Adrenal gland (tissue), 12 donors: Measurements from ENCODE around the gene ARHGAP40. TPM values are rescaled to one million over a fixed set of nuclear protein-coding genes. Genes with fewer than 3 reads are reported as not detected.

Source experiments
- DNase-seq, 7 donors: peaks; one replicate each; pipeline ENCODE4 v3.0.0-alpha.2; 2019 to 2020
- H3K27ac ChIP-seq, 5 donors: fragments of 200-600 bp; sonication (generic) in 4 of 5; 1 replicate in 3 of 5; 2 replicates in 2 of 5; pipeline versions ENCODE4 v1.5.1 to v1.8.0; 2016 to 2020; ENCODE audit warnings: mild to moderate bottlenecking in 1 of 5
- H3K27me3 ChIP-seq: fragments of 200-600 bp; 2 replicates; pipeline ENCODE4 v1.8.0; 2021
- H3K36me3 ChIP-seq, 2 donors: fragments of 200-600 bp; replicated peaks in 1 of 2; 1 replicate in 1 of 2; 2 replicates in 1 of 2; pipeline versions ENCODE4 v1.5.1 to v1.8.0; 2018 to 2022
- H3K4me1 ChIP-seq, 2 donors: fragments of 200-600 bp; replicated peaks in 1 of 2; 1 replicate in 1 of 2; 2 replicates in 1 of 2; pipeline versions ENCODE4 v1.5.1 to v1.8.0; 2018 to 2021
- H3K4me3 ChIP-seq, 4 donors: fragments of 200-600 bp; sonication (generic) in 3 of 4; one replicate each; pipeline ENCODE4 v1.5.1; 2016 to 2018
- H3K9me3 ChIP-seq, 3 donors: fragments of 200-600 bp; sonication (generic) in 1 of 3; replicated peaks in 1 of 3; 1 replicate in 2 of 3; 2 replicates in 1 of 3; pipeline versions ENCODE4 v1.5.1 to v1.8.0; 2016 to 2021
- POLR2A ChIP-seq, 2 donors: fragments of 450-650 bp; IDR thresholded peaks; one replicate each; pipeline ENCODE4 v1.6.1; 2017; ENCODE audit warnings: antibody characterized with exemption in 2 of 2, mild to moderate bottlenecking in 2 of 2, moderate library complexity in 1 of 2
- WGBS, 4 donors: extraction: QIAGEN DNeasy Blood & Tissue Kit in 2 of 4; methylation state at CpG; one replicate each; pipeline versions ENCODE4 v1.1.5 to v1.1.7; 2013 to 2017; 5-methylcytosine and 5-hydroxymethylcytosine counted together
- intact Hi-C, 2 donors: fragments of 100-400 bp; cut with DNase I; formaldehyde crosslinking; loops; one replicate each; pipeline versions ENCODE4 v1.14.1 to v1.15.0; 2022 to 2023
- polyA plus RNA-seq, 3 donors: library from polyadenylated mRNA; stranded (reverse); fragments of 200-250 nt in 2 of 3; fragments of 350-450 nt in 1 of 3; fragmentation: Illumina TruSeq in 1 of 3; extraction: RNeasy Lipid Tissue Mini Kit (QIAGEN cat#74804) in 1 of 3; gene quantifications; one replicate each; pipeline ENCODE4 v1.2.3, GENCODE V29; 2013 to 2014
- total RNA-seq, 9 donors: library from RNA; depleted of rRNA in 4 of 9; stranded (reverse); fragments of >200 nt in 4 of 9; fragments of 120-200 nt in 1 of 9; fragmentation: NEBNext Ultra II Directional in 1 of 9; extraction: Animal tissue kit (Norgen Biotek cat#: 25700) in 1 of 9; gene quantifications; one replicate each; pipeline versions ENCODE4 v1.1.0 to v1.2.4, GENCODE V29; 2013 to 2023
- TF ChIP-seq, protein P1 (sequence below), 6 experiments: fragments of 450-650 bp in 4 of 6; fragments of 200-600 bp in 2 of 6; sonication (generic) in 1 of 6; IDR thresholded peaks; 1 replicate in 5 of 6; 2 replicates in 1 of 6; pipeline versions ENCODE4 v1.5.1 to v1.8.0; 2016 to 2021; ENCODE audit warnings: antibody characterized with exemption in 6 of 6, mild to moderate bottlenecking in 2 of 6, moderate library complexity in 1 of 6
- donor health status: healthy with polysubstance abuse.
- donor health status: Bipolar disorder and iron deficiency.
- donor health status: DM: yes; HTN: yes; CAD: no.
- donor health status: DM: no; HTN: no; CAD: no.
- donor health status: DM: no; HTN: no; CAD: no.
- donor health status: DM: yes; HTN: yes; CAD: no.

Gene ARHGAP40
- total and polyA plus RNA-seq, 12 donors: 0.08 TPM; not detected in 11

DNA sequence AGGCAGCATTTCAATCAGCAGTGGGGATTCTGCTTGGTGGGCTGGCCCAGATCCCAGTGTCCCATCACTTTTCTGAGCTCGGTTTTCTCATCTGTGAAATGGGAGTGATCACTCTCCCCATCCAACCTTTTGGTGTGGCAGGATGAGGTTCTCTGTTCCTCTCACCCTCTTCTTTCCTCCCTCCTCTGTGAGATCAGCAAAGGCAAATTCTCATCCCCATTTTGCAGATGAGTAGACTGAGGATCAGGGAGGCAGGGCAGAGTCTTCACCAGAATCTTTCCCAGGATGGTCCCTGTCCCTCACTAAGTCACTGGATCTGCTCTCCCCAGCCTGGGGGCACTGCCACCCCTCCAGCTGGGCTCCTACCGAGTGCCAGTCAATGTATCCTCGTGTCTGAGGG, 62.1 kb downstream of the ARHGAP40 start:
- no peak overlapping the region for H3K4me3 ChIP-seq
- H3K9me3 ChIP-seq: no peaks in the 10 kb centered on the region
- intact Hi-C loops: no loop called here
- no peak overlapping the region for H3K27ac ChIP-seq
- 69 to 90% (median 77%) methylated on average over 3 of the region's 3 CpGs for WGBS, 4 donors
- no peaks in the 10 kb centered on the region for H3K27me3 ChIP-seq
- TF ChIP-seq POLR2A (IDR thresholded peaks at IDR 0.05): no peak
- TF ChIP-seq, protein P1, sequence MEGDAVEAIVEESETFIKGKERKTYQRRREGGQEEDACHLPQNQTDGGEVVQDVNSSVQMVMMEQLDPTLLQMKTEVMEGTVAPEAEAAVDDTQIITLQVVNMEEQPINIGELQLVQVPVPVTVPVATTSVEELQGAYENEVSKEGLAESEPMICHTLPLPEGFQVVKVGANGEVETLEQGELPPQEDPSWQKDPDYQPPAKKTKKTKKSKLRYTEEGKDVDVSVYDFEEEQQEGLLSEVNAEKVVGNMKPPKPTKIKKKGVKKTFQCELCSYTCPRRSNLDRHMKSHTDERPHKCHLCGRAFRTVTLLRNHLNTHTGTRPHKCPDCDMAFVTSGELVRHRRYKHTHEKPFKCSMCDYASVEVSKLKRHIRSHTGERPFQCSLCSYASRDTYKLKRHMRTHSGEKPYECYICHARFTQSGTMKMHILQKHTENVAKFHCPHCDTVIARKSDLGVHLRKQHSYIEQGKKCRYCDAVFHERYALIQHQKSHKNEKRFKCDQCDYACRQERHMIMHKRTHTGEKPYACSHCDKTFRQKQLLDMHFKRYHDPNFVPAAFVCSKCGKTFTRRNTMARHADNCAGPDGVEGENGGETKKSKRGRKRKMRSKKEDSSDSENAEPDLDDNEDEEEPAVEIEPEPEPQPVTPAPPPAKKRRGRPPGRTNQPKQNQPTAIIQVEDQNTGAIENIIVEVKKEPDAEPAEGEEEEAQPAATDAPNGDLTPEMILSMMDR (IDR thresholded peaks at IDR 0.05): no peak
- no peak for DNase-seq
- H3K4me1 ChIP-seq: peaks cover 6 to 11% of the 10 kb centered on the region in 2 donors
- no peaks in the 10 kb centered on the region for H3K36me3 ChIP-seq

GRCh38 chr20:38664284-38664683, 62.7 kb downstream of the ARHGAP40 start:
- Histone ChIP-seq H3K27me3 (no peaks in the 10 kb centered on the region), H3K9me3 (no peaks in the 10 kb centered on the region), H3K27ac (no peak overlapping the region), H3K4me3 (no peak overlapping the region), H3K36me3 (no peaks in the 10 kb centered on the region), H3K4me1 (peaks cover 6 to 11% of the 10 kb centered on the region in 2 donors)
- 70 to 78% (median 77%) methylated on average over 2 of the region's 2 CpGs for WGBS, 4 donors
- TF ChIP-seq, protein P1 (IDR thresholded peaks at IDR 0.05): no peak
- TF ChIP-seq POLR2A (IDR thresholded peaks at IDR 0.05): no peak
- no peak for DNase-seq
- intact Hi-C loops: no loop called here

GRCh38 chr20:38665094-38665493, 63.5 kb downstream of the ARHGAP40 start:
- Histone ChIP-seq H3K36me3 (no peaks in the 10 kb centered on the region), H3K9me3 (no peaks in the 10 kb centered on the region), H3K4me3 (no peak overlapping the region), H3K4me1 (peaks cover 6 to 11% of the 10 kb centered on the region in 2 donors), H3K27me3 (no peaks in the 10 kb centered on the region), H3K27ac (no peak overlapping the region)
- no peak for DNase-seq
- 61 to 80% (median 76%) methylated on average over 3 of the region's 3 CpGs for WGBS, 4 donors
- TF ChIP-seq POLR2A (IDR thresholded peaks at IDR 0.05): no peak
- intact Hi-C loops: no loop called here

DNA sequence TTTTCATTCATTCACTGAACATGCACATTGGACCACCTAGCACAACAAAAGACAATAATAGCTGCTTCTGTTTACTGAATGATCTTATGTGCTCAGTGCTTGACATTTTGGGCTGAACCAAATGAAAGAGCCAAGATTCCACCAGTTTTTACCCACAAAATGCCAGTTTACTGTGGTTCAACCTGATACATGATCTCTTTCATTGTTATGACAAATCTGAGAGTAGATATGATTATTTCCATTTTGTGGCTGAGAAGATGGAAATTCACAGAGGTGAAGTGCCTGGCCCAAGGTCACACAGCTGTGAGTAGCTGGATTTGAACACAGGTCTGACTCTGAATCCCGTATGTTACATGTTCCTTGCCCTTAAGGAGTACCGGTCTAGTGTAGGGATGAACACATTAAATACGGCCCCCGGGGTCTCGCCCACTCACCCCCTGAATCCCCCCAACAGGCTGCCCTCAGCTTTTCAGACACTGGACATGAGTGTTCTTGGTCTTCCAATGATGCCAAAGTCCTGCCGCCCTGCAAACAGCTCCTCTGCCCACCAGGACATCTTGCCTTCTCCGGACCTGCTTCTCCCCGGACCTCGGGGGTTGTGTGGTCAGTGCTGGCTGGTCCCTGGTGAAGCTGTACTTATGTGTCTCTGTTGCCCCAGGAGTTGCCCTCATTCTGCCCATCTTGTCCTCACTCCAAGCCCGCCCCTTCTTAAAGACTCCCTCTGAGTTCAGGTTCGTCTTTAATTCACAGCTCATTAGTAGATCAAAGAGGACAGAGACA, 64.1 kb downstream of the ARHGAP40 start:
- TF ChIP-seq, protein P1 (IDR thresholded peaks at IDR 0.05): no peak
- no peak for TF ChIP-seq POLR2A (IDR thresholded peaks at IDR 0.05)
- Histone ChIP-seq H3K27me3 (peaks cover 3% of the 10 kb centered on the region), H3K36me3 (no peaks in the 10 kb centered on the region), H3K27ac (no peak overlapping the region), H3K4me3 (no peak overlapping the region), H3K9me3 (no peaks in the 10 kb centered on the region), H3K4me1 (peaks cover 6 to 11% of the 10 kb centered on the region in 2 donors)
- no peak for DNase-seq
- intact Hi-C loops: no loop called here
- WGBS, 4 donors: 62 to 72% (median 67%) methylated on average over 10 to 11 of the region's 11 CpGs
